Body of pancreas (tissue), 4 donors: Measurements from ENCODE around the gene FCN3. TPM values are rescaled to one million over a fixed set of nuclear protein-coding genes. Genes with fewer than 3 reads are reported as not detected.
A peak's percentile ranks its signal among the peaks of the same experiment; 100 is the strongest.

ENCODE experiments used
- ATAC-seq: fragments of 150-250 bp; one replicate; pipeline ENCODE4 v1.9.1; 2016
- DNase-seq, 4 donors: peaks; one replicate each; pipeline ENCODE4 v3.0.0-alpha.2; 2019
- H3K27ac ChIP-seq, 4 donors: fragments of 200-600 bp; sonication (generic); 1 replicate in 3 of 4; 2 replicates in 1 of 4; pipeline versions ENCODE4 v1.5.1 to v1.6.1; 2016 to 2019; ENCODE audit warnings: mild to moderate bottlenecking in 1 of 4, mixed read lengths in 1 of 4, moderate library complexity in 1 of 4
- H3K27me3 ChIP-seq, 2 donors: fragments of 200-600 bp; sonication (generic); one replicate each; pipeline ENCODE4 v1.6.0; 2016; ENCODE audit warnings: mild to moderate bottlenecking in 1 of 2
- H3K36me3 ChIP-seq, 2 donors: fragments of 200-600 bp; sonication (generic); replicated peaks in 1 of 2; 2 replicates each; pipeline ENCODE4 v1.5.1; 2016; ENCODE audit warnings: low read depth in 2 of 2; ENCODE audit not compliant: insufficient read depth in 1 of 2
- H3K4me1 ChIP-seq: fragments of 200-600 bp; sonication (generic); one replicate; pipeline ENCODE4 v1.6.0; 2016
- H3K4me3 ChIP-seq, 2 donors: fragments of 200-600 bp; sonication (generic); 1 replicate in 1 of 2; 2 replicates in 1 of 2; pipeline ENCODE4 v1.5.1; 2016 to 2019
- H3K9me3 ChIP-seq, 3 donors: fragments of 200-600 bp; sonication (generic); 1 replicate in 2 of 3; 2 replicates in 1 of 3; pipeline ENCODE4 v1.5.1; 2016
- CTCF ChIP-seq, 7 experiments: fragments of 450-650 bp in 4 of 7; fragments of 200-600 bp in 3 of 7; sonication (generic) in 3 of 7; IDR thresholded peaks; one replicate each; pipeline ENCODE4 v1.5.1; 2016 to 2019; ENCODE audit warnings: antibody characterized with exemption in 7 of 7
- POLR2A ChIP-seq, 3 donors: fragments of 450-650 bp; IDR thresholded peaks; one replicate each; pipeline ENCODE4 v1.6.1; 2016; ENCODE audit warnings: antibody characterized with exemption in 3 of 3, mild to moderate bottlenecking in 2 of 3
- WGBS, 2 donors: methylation state at CpG; one replicate each; pipeline ENCODE4 v1.1.5; 2017; 5-methylcytosine and 5-hydroxymethylcytosine counted together
- intact Hi-C: fragments of 100-400 bp; cut with DNase I; formaldehyde crosslinking; loops from one replicate; pipeline ENCODE4 v1.15.1; 2023
- total RNA-seq, 2 donors: library from RNA; depleted of rRNA; stranded (reverse); fragments of >200 nt; gene quantifications; one replicate each; pipeline ENCODE4 v1.1.0, GENCODE V29; 2016

FCN3 gene
- total RNA-seq, 2 donors from 2014 or later: 1.3 to 1.6 TPM

GRCh38 chr1:27393641-27394281 lies 19.1 kb upstream of the FCN3 start:
- no peak for ATAC-seq
- H3K36me3 ChIP-seq: no peaks in the 10 kb centered on the region
- no peaks in the 10 kb centered on the region for H3K27me3 ChIP-seq
- no peak for DNase-seq
- H3K4me1 ChIP-seq: peaks cover 19% of the 10 kb centered on the region
- no peak for TF ChIP-seq POLR2A (IDR thresholded peaks at IDR 0.05)
- no peak for TF ChIP-seq CTCF (IDR thresholded peaks at IDR 0.05)
- 84 to 91% methylated on average over 8 to 17 of the region's 18 CpGs for whole genome bisulfite sequencing, 2 donors
- intact Hi-C loops: loop anchor here (2.0 to 5.0 kb wide), 3 partner anchors 36 to 214 kb away; no protein-coding TSS in a partner anchor
- no peaks in the 10 kb centered on the region for H3K9me3 ChIP-seq
- no peak overlapping the region for H3K4me3 ChIP-seq
- H3K27ac ChIP-seq: no peak overlapping the region

GRCh38 chr1:27392778-27393635 lies 18.4 kb upstream of the FCN3 start:
- H3K9me3 ChIP-seq: no peaks in the 10 kb centered on the region
- intact Hi-C loops: loop anchor here (5.0 kb wide), 2 partner anchors 36 to 214 kb away; no protein-coding TSS in a partner anchor
- WGBS, 2 donors: 46 to 60% methylated on average over 25 to 27 of the region's 30 CpGs
- H3K4me1 ChIP-seq: peaks cover 22% of the 10 kb centered on the region
- H3K27ac ChIP-seq: peak overlapping the region in 3 of 4 donors; percentile 20 to 53 (median 49)
- DNase-seq: no peak
- H3K4me3 ChIP-seq: peak overlapping the region in 1 of 2 donors; percentile 23
- no peak for ATAC-seq
- H3K27me3 ChIP-seq: no peaks in the 10 kb centered on the region
- no peaks in the 10 kb centered on the region for H3K36me3 ChIP-seq
- TF ChIP-seq POLR2A (IDR thresholded peaks at IDR 0.05): no peak
- TF ChIP-seq CTCF (IDR thresholded peaks at IDR 0.05): no peak

- peak; percentile 86 for ATAC-seq
Observed at GRCh38 chr1:27392096-27392777, 17.6 kb upstream of the FCN3 start, which contains the start of gene GPR3. TSS of gene GPR3 (plus strand) at chr1:27392622. CDS start at chr1:27393799, 1,177 bp downstream.

More at GRCh38 chr1:27392096-27392777, 17.6 kb upstream of the FCN3 start, which contains the start of gene GPR3:
- peak; percentile 85 to 92 (median 89) for DNase-seq
- 1 to 9% methylated on average over 9 to 68 of the region's 69 CpGs for WGBS, 2 donors
- Histone ChIP-seq H3K27ac (peak within 1 kb of the TSS in 3 of 4 donors; percentile 20 to 53 (median 49)), H3K36me3 (no peaks in the 10 kb centered on the region), H3K9me3 (no peaks in the 10 kb centered on the region), H3K4me3 (peak within 1 kb of the TSS in 1 of 2 donors; percentile 23), H3K27me3 (no peaks in the 10 kb centered on the region), H3K4me1 (peaks cover 22% of the 10 kb centered on the region)
- intact Hi-C loops: loop anchor here (5.0 kb wide), 2 partner anchors 35 to 215 kb away; no protein-coding TSS in a partner anchor
- no peak for TF ChIP-seq POLR2A (IDR thresholded peaks at IDR 0.05)
- TF ChIP-seq CTCF (IDR thresholded peaks at IDR 0.05): peak in 6 of 7 experiments; percentile 35 to 57 (median 46)
